Heart left ventricle (tissue), 16 donors: ENCODE measurements around the gene NKTR. TPM values are rescaled to one million over a fixed set of nuclear protein-coding genes. Genes with fewer than 3 reads are reported as not detected.

ENCODE experiments used
- ATAC-seq, 4 donors: fragments of 200-7000 bp; cut with Tn5 transposase; one replicate each; pipeline ENCODE4 v1.9.1; 2020 to 2022; ENCODE audit warnings: moderate library complexity in 4 of 4, mild to moderate bottlenecking in 3 of 4, moderate number of reproducible peaks in 1 of 4
- DNase-seq, 5 donors: peaks; one replicate each; pipeline ENCODE4 v3.0.0-alpha.2; 2020
- H3K27ac ChIP-seq, 12 donors: fragments of 200-600 bp; sonication (generic) in 4 of 12; one replicate each; pipeline versions ENCODE4 v1.5.0 to v1.8.0; 2016 to 2022; ENCODE audit warnings: mild to moderate bottlenecking in 2 of 12
- H3K27me3 ChIP-seq, 9 donors: fragments of 200-600 bp; sonication (generic) in 2 of 9; one replicate each; pipeline versions ENCODE4 v1.5.1 to v1.8.0; 2016 to 2022; ENCODE audit warnings: mild to moderate bottlenecking in 3 of 9
- H3K36me3 ChIP-seq, 9 donors: fragments of 200-600 bp; sonication (generic) in 2 of 9; one replicate each; pipeline versions ENCODE4 v1.5.0 to v1.8.0; 2018 to 2022; ENCODE audit warnings: mild to moderate bottlenecking in 2 of 9
- H3K4me1 ChIP-seq, 12 donors: fragments of 200-600 bp; sonication (generic) in 4 of 12; one replicate each; pipeline versions ENCODE4 v1.5.0 to v1.8.0; 2016 to 2022; ENCODE audit warnings: mild to moderate bottlenecking in 3 of 12
- H3K4me3 ChIP-seq, 12 donors: fragments of 200-600 bp; sonication (generic) in 4 of 12; one replicate each; pipeline versions ENCODE4 v1.5.0 to v1.8.0; 2017 to 2022; ENCODE audit warnings: mild to moderate bottlenecking in 9 of 12, moderate library complexity in 4 of 12
- H3K9me3 ChIP-seq, 12 donors: fragments of 200-600 bp; sonication (generic) in 4 of 12; one replicate each; pipeline versions ENCODE4 v1.5.0 to v1.8.0; 2016 to 2022; ENCODE audit warnings: mild to moderate bottlenecking in 1 of 12
- POLR2A ChIP-seq, 2 donors: fragments of 450-650 bp; IDR thresholded peaks; one replicate each; pipeline ENCODE4 v1.6.1; 2017; ENCODE audit warnings: antibody characterized with exemption in 2 of 2, mild to moderate bottlenecking in 2 of 2, moderate library complexity in 2 of 2
- WGBS, 4 donors: extraction: QIAGEN DNeasy Blood & Tissue Kit in 2 of 4; methylation state at CpG; one replicate each; pipeline versions ENCODE4 v1.1.5 to v1.1.7; 2013 to 2018; 5-methylcytosine and 5-hydroxymethylcytosine counted together
- intact Hi-C, 10 donors: fragments of 100-400 bp; cut with DNase I; formaldehyde crosslinking; loops; one replicate each; pipeline versions ENCODE4 v1.11.1 to v1.14.2; 2022
- polyA plus RNA-seq, 2 donors: library from polyadenylated mRNA; stranded (reverse); fragments of 200-250 nt; gene quantifications; one replicate each; pipeline ENCODE4 v1.2.3, GENCODE V29; 2013
- total RNA-seq, 9 donors: library from RNA; depleted of rRNA in 2 of 9; stranded (reverse); fragments of >200 nt in 2 of 9; fragmentation: NEBNext Ultra II Directional in 3 of 9; extraction: Animal tissue kit (Norgen Biotek cat#: 25700) in 3 of 9; gene quantifications; one replicate each; pipeline versions ENCODE4 v1.1.0 to v1.2.4, GENCODE V29; 2016 to 2023
- TF ChIP-seq, protein P1 (sequence below), 12 donors: fragments of 200-600 bp; sonication (generic) in 4 of 12; IDR thresholded peaks; one replicate each; pipeline versions ENCODE4 v1.5.0 to v1.8.0; 2018 to 2022; ENCODE audit warnings: antibody characterized with exemption in 12 of 12, mild to moderate bottlenecking in 5 of 12
- donor health status: ischemic (EF 13 %, LVEDD 7.1; RV severe dilation, severe dysfunction).
- donor health status: healthy with polysubstance abuse.
- donor health status: DM: no; HTN: yes; CAD: no.
- donor health status: DM: no; HTN: no; CAD: no.
- donor health status: ischemic (EF 25% LVEDD 6.9; RV normal size, moderate dysfunction).
- donor health status: ischemic (EF 25% LVEDD 5.7; RV mildly dilated, moderate dysfunction).
- donor health status: healthy.
- donor health status: DM: yes; HTN: yes; CAD: no.
- donor health status: ischemic (EF 35%, LVEDD 5.7; RV mildly dilated, moderate dysfunction).
- donor health status: nonischemic (EF 11% LVEDD 7.7; RV severe dilation, severe dysfunction).
- donor health status: DM: yes; HTN: yes; CAD: no.
- donor health status: PGD.
- donor health status: ischemic (EF 29% LVEDD 5.4; RV normal size, mild dysfunction).
- donor health status: nonischemic (EF 23%, LVEDD 6.1; RV moderate dilation, normal function).

The NKTR gene
- total and polyA plus RNA-seq, 11 donors = 10.7 to 40.6 (median 20.9) TPM

GRCh38 chr3:42652251-42652610, 51.7 kb downstream of the NKTR start:
- Histone ChIP-seq H3K27ac (peak overlapping the region in 11 of 12 donors; percentile 84 to 99 (median 96)), H3K4me1 (peaks cover 11 to 85% (median 51%) of the 10 kb centered on the region in 12 donors), H3K4me3 (peak overlapping the region in 9 of 12 donors; percentile 68 to 99 (median 89)), H3K36me3 (peaks cover 0 to 34% (median 27%) of the 10 kb centered on the region in 9 donors), H3K9me3 (no peaks in the 10 kb centered on the region), H3K27me3 (no peaks in the 10 kb centered on the region)
- DNase-seq (no peak), ATAC-seq (no peak)
- intact Hi-C loops = loop anchor here (2.0 to 10.0 kb wide), 6 partner anchors 50 to 90 kb away; partner anchors contain the start of genes NKTR (in 7 of the 10) and SEC22C (in 2 of the 10)
- 25 to 50% (median 38%) methylated on average over 1 of the region's 1 CpG for WGBS, 4 donors
- TF ChIP-seq POLR2A (IDR thresholded peaks at IDR 0.05) = no peak
- TF ChIP-seq, protein P1, sequence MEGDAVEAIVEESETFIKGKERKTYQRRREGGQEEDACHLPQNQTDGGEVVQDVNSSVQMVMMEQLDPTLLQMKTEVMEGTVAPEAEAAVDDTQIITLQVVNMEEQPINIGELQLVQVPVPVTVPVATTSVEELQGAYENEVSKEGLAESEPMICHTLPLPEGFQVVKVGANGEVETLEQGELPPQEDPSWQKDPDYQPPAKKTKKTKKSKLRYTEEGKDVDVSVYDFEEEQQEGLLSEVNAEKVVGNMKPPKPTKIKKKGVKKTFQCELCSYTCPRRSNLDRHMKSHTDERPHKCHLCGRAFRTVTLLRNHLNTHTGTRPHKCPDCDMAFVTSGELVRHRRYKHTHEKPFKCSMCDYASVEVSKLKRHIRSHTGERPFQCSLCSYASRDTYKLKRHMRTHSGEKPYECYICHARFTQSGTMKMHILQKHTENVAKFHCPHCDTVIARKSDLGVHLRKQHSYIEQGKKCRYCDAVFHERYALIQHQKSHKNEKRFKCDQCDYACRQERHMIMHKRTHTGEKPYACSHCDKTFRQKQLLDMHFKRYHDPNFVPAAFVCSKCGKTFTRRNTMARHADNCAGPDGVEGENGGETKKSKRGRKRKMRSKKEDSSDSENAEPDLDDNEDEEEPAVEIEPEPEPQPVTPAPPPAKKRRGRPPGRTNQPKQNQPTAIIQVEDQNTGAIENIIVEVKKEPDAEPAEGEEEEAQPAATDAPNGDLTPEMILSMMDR (IDR thresholded peaks at IDR 0.05) = no peak

GRCh38 chr3:42652611-42653302, 52.3 kb downstream of the NKTR start:
- H3K4me1 ChIP-seq = peaks cover 11 to 88% (median 51%) of the 10 kb centered on the region in 12 donors
- DNase-seq (peak; percentile 60 to 77 (median 75)), ATAC-seq (peak; percentile 16 to 58 (median 50))
- peaks cover 0 to 29% (median 21%) of the 10 kb centered on the region in 9 donors for H3K36me3 ChIP-seq
- WGBS, 4 donors = 8 to 22% (median 18%) methylated on average over 7 of the region's 7 CpGs
- no peaks in the 10 kb centered on the region for H3K9me3 ChIP-seq
- peak overlapping the region in 11 of 12 donors; percentile 68 to 99 (median 89) for H3K4me3 ChIP-seq
- intact Hi-C loops = loop anchor here (1.0 to 10.0 kb wide), 7 partner anchors 50 to 92 kb away; partner anchors contain the start of genes NKTR (in 7 of the 10) and SEC22C (in 2 of the 10)
- H3K27me3 ChIP-seq = no peaks in the 10 kb centered on the region
- TF ChIP-seq POLR2A (IDR thresholded peaks at IDR 0.05) = peak in 1 of 2 donors; percentile 84
- TF ChIP-seq, protein P1 (IDR thresholded peaks at IDR 0.05) = no peak
- peak overlapping the region; percentile 84 to 99 (median 94) for H3K27ac ChIP-seq

DNA sequence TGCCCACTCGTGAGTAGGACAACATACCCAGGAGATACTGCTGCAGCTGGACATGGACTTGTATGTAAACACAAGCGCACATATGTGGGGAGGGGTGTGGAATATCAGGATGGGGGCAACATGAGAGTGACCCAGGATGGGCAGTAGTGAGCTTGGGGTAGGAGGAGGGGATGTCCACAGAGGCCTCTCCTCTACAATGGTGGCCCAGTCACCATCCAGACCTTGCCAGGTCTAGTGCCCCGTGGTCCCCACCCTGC, 52.7 kb downstream of the NKTR start:
- Histone ChIP-seq H3K4me1 (peaks cover 11 to 86% (median 51%) of the 10 kb centered on the region in 12 donors), H3K27ac (peak overlapping the region; percentile 84 to 99 (median 94)), H3K27me3 (no peaks in the 10 kb centered on the region), H3K4me3 (peak overlapping the region; percentile 58 to 99 (median 86)), H3K36me3 (peaks cover 0 to 25% (median 17%) of the 10 kb centered on the region in 9 donors), H3K9me3 (no peaks in the 10 kb centered on the region)
- no peak for TF ChIP-seq POLR2A (IDR thresholded peaks at IDR 0.05)
- TF ChIP-seq, protein P1 (IDR thresholded peaks at IDR 0.05) = no peak
- intact Hi-C loops = loop anchor here (1.0 to 10.0 kb wide), 7 partner anchors 51 to 91 kb away; partner anchors contain the start of genes NKTR (in 7 of the 10) and SEC22C (in 2 of the 10)
- 21 to 35% (median 29%) methylated on average over 3 of the region's 3 CpGs for WGBS, 4 donors
- DNase-seq (no peak), ATAC-seq (no peak)
